DMS153 treated with DMSO at 0.1 percent for 48 hours (cell line): ENCODE measurements around the gene ARPC1A.
A peak's percentile ranks its signal among the peaks of the same experiment; 100 is the strongest.
"Not testable (repeated sequence)": the region's sequence is repeated elsewhere in the genome, so short reads cannot be mapped to it uniquely, and the experiment has no call there.

Experiments
- DNase-seq: peaks from one replicate; lab custom pipeline; 2025; ENCODE audit not compliant: unreplicated experiment; lab: John Stamatoyannopoulos, UW

ARPC1A gene

DNA sequence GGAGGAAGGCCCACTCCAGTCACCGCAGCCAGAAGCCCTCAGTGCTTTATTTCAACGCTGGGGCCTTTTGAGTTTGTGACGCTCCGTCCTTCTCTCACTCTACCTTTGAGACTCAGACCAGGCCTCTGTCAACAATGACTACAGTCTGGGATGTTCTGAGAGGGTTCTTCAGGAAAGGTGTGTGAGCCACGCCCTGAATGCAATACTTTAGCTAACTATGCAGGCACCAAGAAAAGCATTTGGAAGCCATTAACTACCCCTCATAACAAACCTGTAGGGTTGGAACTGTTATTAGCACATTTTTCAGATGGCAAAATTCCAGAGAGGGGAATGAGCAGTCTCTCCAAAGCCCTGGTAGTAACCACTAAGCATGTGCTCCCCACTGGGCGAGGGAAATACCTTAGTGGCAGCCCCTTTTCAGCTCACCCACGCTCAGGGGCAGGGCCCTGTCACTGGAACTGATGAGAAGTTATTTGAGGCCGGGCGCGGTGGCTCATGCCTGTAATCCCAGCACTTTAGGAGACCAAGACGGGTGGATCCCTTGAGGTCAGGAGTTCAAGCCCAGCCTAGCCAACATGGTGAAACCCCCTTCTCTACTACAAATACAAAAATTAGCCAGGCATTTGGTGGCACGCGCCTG, 43.2 kb downstream of the ARPC1A start:
- no peak for DNase-seq

- no peak for DNase-seq
Measured at GRCh38 chr7:99369767-99370391, 44.2 kb downstream of the ARPC1A start.

DNA sequence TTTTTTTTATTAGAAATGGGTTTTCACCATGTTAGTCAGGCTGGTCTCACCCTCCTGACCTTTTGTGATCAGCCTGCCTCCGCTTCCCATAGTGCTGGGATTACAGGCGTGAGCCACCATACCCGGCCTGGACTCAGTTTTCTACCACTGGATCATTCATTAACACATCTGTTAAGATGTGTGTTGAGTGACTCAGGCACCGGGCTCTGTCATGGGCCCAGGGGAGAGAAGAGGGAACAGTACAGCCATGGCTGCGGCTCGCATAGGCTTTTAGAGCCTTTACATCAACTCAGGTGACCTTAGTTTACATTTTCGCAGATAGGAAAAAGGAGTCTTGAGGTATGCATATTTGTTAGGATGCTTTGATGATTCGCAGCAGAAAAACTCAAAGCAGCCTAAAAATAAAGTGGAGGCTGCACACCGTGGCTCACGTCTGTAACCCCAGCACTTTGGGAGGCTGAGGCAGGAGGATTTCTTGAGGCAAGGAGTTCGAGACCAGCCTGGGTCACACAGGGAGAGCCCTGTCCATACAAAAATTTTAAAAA, 45.8 kb downstream of the ARPC1A start:
- DNase-seq, result no peak

- peak; percentile 45 for DNase-seq
Measured at GRCh38 chr7:99372275-99373090, 46.8 kb downstream of the ARPC1A start.

DNA sequence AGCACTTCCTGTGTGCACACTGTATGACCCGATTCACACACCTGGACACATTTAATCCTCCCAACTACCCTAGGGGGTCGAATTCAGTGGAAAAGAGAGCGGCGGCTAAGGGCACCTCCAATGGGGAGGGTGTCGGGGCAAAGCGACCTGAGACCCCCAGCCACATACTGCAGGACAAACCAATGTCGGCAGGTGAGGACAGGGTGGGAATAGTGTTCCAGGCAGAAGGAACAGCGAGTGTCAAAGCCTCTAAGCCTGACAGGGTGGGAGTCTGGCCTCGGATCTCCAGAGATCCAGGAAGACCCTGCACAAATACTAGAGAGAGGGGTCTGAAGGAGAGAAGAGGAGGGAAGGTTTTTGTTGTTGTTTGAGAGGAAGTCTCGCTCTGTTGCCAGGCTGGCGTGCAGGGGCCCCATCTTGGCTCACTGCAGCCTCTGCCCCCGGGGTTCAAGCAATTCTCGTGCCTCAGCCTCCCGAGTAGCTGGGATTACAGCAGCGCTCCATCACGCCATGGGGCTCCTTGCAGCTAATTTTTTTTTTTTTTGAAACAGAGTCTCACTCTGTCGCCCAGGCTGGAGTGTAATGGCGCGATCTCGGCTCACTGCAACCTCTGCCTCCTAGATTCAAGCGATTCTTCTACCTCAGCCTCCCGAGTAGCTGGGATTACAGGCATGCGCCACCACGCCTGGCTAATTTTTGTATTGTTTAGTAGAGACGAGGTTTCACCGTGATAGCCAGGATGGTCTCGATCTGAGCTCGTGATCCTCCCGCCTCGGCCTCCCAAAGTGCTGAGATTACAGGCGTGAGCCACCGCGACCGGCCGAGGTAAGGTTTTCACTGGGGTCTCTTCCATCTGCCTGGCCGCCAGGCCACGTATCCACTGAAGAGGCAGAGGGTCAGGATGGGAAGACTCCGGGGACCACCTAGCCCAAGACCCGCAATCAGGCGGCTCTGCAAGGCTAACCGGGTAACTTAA, 47.7 kb downstream of the ARPC1A start:
- DNase-seq, result no peak

DNA sequence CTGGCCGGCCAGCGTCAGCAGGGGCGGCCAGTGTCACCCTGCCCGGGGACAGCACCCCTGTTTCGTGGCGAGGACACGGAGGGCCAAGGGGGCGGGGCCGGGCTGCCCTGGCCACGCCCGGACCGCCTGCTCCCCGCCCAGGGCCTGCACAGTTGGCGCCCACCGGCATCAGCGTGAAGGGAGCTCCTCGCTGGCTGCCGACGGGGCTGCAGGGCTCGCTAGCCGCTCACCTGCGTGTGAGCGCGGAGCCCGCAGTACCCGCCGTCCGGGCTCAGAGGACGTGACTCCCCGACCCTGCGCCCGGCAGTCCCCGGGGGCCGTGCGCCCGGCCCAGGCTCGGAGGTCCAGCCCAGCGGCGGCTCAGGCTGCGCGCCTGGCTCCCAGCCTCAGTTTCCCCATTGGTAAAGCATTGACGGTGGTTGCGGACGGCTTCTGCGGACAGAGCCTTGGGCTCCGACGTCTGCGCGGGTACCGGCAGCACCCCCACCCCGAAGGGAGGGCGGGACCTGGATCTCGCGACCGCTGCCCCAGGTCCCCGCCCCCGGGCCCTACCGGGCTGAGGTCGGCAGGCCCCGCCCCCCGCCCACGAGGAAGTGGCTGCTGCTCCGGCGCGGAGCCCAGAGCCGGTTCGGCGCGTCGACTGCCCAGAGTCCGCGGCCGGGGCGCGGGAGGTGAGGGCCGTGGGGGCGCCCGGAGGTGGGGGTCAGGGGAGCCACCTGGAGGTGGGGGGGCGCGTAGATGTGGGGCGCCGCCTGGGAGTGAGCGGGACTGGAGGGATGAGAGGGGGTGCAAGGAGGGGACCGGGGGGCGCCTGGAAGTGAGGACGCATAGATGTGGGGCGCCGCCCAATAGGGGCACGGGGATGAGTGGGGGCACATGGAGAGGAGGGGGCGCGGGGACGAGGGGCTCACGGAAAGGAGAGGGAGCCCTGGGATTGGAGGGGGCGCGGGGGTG, 48.7 kb downstream of the ARPC1A start, which contains the start of gene ARPC1B:
Gene ARPC1B, plus strand, starts transcription at position 620 of the 954 bp plus-strand sequence. CDS start 10,985 bp downstream, outside the sequence.
- peak; percentile 22 for DNase-seq

- no peak for DNase-seq
Measured at GRCh38 chr7:99375070-99375807, 49.5 kb downstream of the ARPC1A start.

DNA sequence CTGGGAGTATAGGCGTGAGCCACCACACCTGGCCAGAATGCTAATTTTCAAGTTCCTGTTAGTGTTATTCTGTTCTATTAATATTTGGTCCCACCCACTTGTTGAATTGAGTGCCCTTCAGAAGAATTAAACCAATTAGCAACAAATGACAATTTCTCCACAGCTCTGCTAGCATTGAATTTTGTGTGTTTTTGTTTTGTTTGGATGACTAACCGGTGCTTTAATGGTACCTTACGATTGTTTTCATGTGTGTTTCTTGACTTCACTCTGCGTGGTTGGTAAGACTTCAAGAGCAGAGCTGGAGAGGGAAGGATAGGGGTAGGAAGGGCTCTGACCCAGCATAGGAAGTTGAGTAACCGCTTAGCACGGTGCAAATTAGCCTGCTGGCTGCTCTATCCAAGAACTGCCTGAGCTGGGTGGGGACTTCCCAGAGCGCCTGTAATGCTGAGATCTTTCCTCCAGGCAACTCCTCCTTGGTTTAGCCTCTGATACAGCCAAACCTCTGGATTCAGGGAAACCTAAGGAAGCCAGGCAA, 53.4 kb downstream of the ARPC1A start:
- DNase-seq, result no peak

- DNase-seq, result not testable (repeated sequence)
Measured at GRCh38 chr7:99379693-99380031, 54.0 kb downstream of the ARPC1A start.

DNA sequence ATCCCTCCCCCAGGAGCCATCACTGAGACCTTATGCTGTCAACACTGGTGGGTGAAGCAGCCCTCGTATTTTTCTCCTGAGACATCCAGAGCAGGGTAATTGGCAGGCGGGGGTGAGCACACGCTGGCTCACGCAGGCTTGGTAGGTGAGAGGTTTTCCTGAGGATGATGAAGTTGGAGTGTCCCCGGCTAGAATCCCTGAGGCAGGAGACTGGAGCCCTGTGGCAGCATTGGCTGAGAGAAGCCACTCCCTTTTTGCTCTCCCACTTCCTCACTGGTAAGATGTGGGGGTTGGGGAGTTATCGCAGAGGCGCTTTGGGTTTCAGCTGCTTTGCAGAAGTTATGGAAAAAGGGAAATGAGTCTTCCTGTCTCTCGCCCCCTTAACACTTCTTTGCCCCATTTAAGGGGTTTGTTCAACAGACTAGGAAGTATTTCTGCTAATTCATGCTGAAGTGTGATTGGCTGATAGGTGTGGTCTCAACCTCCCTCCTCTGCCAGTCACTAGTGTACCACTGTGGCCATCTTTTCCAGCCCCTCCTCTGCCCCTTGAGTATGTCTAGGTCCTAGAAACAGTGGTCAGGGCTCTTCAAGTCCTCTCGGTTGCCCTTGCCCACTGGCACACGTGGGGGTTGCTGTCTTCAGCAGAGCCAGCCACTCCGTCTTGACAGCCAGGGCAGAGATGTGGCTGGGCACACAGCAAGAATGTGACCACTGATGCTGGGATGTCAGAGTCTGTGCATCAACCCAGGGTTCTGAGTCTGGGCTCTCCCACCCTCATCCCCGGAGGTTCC, 54.5 kb downstream of the ARPC1A start:
- no peak for DNase-seq

DNA sequence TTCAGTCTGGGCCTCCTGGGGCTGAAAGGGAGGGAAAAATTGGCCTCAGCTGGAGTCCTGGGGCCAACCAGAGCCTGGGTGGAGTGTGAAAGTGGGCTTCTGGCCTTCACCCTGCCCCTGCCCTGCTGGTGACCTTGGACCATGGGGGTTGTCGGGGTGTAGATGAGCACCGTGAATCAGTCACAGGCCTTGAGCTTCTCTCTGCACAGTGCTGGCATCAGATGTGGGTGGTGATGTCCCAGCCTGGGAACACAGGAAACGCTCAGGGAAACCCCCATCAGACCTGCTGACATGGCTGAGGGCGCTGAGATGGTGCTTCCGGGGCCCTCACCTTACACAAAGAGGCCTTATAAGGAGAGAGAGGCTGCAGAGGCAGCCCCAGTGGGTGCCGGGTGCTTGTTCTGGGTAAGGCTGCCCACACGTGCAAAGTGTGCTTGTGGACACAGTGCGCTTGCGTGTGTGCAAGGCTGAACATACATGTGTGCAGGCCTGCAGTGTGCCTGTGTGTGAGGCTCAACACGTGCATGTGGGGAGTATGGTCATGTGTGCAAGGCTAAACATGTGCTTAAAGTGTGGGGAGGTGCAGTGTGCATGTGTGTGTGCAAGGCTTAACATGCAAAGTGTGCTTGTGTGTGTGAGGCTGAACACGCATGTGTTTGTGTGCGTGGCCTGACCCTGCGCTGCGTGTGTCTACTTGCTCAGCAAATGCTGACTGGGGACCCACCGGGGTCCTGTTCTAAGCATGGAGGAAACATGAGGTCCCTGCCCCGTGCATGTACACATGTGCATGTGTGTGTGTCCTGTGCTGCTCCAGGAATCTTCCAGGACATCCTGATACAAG, 55.3 kb downstream of the ARPC1A start:
- DNase-seq, result no peak

GRCh38 chr7:99381664-99382075, 56.0 kb downstream of the ARPC1A start:
- DNase-seq, result no peak

DNA sequence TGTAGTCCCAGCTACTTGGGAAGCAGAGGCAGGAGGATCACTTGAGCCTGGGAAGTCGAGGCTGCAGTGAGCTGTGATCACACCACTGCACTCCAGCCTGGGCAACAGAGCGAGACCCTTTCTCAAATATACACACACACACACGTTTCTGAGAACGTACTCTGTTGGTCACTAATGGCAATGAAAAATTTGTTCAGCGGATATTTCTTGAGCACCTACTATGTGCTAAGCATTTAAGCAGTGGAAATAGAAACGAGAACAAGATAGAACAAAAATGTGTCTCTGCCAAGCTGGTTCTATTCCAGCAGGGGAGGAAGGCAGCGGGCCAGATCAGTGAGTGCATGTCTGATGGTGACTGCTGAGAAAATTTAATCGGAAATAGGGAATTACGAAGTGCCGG, 57.5 kb downstream of the ARPC1A start:
- no peak for DNase-seq

GRCh38 chr7:99383791-99384370, 58.2 kb downstream of the ARPC1A start:
- no peak for DNase-seq

- DNase-seq, result no peak
Measured at GRCh38 chr7:99384523-99384922, 58.8 kb downstream of the ARPC1A start.

- no peak for DNase-seq
Measured at GRCh38 chr7:99385564-99385963, 59.9 kb downstream of the ARPC1A start.
